ENCODE results near the gene PPP2R3B.
"Not testable (repeated sequence)": the region's sequence is repeated elsewhere in the genome, so short reads cannot be mapped to it uniquely, and the experiment has no call there.

PPP2R3B gene, protein sequence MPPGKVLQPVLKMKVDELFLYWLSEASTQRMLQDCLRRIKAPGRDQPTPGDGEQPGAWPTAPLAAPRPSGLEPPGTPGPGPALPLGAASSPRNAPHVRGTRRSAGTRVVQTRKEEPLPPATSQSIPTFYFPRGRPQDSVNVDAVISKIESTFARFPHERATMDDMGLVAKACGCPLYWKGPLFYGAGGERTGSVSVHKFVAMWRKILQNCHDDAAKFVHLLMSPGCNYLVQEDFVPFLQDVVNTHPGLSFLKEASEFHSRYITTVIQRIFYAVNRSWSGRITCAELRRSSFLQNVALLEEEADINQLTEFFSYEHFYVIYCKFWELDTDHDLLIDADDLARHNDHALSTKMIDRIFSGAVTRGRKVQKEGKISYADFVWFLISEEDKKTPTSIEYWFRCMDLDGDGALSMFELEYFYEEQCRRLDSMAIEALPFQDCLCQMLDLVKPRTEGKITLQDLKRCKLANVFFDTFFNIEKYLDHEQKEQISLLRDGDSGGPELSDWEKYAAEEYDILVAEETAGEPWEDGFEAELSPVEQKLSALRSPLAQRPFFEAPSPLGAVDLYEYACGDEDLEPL

DNA sequence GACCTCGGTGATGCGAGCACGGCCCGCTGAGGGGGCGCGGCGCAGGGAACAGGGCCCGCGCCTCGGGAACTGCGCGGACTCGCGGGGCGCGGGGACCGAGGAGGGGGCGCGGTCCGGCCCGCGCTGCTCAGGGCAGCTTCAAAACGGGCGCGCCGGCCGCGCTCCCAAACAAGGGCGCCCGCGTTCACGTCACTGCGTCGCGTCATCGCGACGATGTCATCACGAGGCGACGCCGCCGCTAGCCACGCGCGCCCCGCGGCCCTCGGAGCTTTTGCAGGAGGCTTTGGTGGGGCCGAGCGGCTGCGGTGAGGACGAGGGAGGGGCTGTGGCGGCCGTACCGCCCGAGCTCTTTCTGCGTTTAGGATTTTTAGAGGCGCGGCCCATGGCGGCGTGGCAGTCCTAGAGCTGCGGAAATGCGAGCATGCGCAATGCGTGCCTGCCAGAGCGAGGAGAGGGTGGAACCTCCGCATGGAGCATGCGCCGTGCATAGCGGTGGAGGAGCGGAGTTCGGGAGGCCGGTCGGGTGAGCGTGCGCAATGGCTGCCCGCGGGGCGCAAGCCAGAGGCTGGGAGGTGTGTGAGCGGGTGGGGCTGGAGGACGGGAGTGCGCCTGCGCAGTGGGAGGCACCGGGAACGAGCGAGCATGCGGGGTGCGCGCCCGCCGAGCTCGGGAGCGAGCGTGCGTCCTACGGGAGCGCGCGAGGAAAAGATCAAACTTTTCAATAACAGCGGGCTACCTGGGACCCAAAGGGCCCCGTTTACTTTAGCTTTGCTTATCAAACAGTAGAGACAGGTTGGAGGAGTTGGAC lies at the start of gene PPP2R3B:
TSS of gene PPP2R3B (minus strand) at position 140 of the 808 bp plus-strand sequence. CDS start 216 bp downstream, outside the sequence.
- no peak for DNase-seq

DNA sequence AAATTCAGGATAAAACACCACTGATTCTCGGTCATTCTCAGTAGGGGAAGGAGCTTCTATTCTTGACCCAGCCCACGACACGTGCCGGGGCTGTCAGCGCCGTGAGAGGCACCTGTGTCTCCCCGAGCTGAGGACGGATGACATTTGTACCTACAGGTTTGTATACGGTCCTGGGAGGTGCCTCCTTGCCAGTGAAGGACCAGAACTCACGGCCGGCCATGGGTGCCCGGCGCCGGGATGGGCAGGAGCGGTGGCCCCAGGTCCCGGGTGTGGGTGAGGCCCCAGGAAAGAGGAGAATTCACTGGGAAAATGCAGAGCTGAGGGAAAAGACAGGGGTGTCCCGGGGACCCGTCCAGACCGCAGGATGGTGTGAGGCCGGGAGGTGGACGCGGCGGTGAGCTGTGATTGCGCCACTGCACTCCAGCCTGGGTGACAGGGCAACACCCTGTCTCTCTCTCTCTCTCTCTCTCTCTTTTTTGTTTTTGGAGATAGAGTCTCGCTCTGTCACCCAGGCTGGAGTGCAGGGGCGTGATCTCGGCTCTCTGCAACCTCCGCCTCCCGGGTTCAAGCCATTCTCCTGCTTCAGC lies 48.9 kb upstream of the PPP2R3B start:
- no peak for DNase-seq

DNA sequence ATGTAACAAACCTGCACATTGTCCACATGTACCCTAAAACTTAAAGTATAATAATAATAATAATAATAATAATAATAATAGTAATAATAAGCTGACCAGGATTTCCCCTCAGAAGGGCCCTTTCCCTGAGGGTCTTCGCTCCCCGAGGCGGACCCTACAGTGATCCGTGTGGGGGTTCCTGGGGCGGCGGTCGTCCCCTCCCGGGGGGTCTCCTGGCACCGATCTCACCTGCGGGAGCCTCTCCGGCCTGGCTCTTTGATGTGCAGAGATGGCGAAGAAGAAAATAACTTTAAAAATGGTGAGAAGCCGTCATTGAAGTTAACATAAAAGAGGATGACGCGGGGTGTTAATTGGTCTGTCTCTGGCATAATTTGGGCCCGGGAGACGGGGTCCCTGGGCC lies 48.2 kb upstream of the PPP2R3B start:
- DNase-seq, result no peak

DNA sequence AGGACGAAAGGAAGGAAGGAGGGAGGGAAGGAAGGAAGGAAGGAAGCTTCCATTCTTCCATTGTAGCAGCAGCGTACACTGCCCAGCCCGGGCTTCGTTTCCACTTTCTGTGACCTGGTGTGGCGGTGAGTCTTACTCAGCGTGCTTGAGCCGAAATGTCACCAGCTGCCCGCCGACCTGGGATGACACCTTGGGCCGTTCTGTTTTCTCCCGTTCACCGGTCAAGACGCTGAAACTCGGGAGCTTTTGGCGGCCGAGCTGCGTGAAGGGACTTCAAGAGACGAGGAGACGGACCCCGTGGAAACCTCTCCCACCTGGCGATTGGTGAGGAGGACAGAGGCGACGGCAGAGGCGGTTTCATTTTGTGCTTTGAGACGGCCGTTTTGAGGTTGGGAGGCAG lies 47.1 kb upstream of the PPP2R3B start:
- DNase-seq, result no peak

DNA sequence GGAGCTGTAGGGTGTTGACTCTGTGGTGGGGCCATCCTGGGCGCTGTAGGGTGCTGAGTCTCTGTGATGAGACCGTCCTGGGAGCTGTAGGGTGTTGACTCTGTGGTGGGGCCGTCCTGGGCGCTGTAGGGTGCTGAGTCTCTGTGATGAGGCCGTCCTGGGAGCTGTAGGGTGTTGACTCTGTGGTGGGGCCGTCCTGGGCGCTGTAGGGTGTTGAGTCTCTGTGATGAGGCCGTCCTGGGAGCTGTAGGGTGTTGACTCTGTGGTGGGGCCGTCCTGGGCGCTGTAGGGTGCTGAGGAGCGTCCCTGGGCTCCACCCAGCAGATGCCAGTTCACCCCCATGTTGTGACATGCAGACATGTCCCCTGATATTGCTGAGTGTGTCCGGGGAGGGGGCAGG lies 46.0 kb upstream of the PPP2R3B start:
- DNase-seq, result not testable (repeated sequence)

DNA sequence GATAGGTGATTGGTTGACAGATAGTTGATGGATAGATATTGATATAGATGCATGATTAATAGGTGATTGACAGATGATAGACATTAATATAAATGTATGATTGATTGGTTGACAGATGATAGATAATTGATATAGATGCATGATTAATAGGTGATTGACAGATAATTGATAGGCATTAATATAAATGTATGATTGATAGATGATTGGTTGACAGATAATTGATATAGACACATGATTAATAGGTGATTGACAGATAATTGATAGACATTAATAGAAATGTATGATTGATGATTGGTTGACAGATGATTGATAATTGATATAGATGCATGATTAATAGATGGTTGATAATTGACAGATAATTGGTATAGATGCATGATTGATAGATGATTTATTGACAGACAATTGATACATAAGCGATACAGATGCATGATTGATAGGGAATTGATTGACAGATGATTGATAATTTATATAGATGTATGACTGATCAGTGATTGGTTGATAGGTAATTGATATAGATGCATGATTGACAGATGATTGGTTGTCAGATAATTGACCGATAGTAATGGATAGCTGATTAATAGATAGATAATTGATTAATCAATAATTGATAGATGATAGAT lies 44.9 kb upstream of the PPP2R3B start:
- DNase-seq, result no peak

DNA sequence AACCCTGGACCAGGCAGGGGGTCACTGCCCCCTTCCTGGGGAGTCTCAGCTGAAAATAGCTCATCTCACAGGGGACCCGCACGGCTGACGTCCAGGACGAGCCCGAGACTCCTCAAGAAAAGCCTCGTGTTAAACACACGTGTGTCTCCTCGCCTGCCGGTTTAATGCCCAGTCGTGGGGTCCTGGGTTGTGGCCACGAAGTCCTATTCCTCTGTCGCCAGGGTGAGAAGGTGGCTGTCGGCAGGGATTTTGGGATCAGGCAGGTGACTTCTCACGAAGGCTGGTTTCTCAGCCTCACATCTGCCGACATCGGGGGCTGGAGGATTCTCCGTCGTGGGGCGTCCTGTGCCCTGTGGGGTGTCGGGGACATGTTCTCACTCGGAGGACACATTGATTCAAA lies 44.3 kb upstream of the PPP2R3B start:
- DNase-seq, result no peak

DNA sequence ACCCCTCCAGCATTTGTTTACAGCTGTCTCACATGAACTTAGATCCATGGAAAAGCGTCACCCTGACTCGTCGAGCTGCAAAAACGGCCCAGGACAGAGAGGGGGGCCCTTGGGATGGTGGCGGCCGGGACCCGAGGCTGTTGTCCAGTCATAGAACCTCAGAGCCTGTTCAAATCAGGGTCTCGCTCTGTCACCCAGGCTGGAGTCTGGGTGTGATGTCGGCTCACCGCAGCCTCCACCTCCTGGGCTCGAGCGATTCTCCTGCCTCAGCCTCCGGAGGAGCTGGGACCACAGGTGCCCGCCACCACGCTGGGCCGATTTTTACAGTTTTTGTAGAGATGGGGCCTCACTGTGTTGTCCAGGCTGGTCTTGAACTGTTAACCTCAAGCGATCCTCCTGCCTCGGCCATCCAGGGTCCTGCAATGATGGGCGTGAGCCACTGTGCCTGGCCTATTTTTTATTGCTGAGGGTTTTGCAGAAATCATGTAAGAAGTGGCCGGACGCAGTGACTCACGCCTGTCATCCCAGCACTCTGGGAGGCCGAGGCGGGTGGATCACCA lies 42.6 kb upstream of the PPP2R3B start:
- DNase-seq, result no peak

DNA sequence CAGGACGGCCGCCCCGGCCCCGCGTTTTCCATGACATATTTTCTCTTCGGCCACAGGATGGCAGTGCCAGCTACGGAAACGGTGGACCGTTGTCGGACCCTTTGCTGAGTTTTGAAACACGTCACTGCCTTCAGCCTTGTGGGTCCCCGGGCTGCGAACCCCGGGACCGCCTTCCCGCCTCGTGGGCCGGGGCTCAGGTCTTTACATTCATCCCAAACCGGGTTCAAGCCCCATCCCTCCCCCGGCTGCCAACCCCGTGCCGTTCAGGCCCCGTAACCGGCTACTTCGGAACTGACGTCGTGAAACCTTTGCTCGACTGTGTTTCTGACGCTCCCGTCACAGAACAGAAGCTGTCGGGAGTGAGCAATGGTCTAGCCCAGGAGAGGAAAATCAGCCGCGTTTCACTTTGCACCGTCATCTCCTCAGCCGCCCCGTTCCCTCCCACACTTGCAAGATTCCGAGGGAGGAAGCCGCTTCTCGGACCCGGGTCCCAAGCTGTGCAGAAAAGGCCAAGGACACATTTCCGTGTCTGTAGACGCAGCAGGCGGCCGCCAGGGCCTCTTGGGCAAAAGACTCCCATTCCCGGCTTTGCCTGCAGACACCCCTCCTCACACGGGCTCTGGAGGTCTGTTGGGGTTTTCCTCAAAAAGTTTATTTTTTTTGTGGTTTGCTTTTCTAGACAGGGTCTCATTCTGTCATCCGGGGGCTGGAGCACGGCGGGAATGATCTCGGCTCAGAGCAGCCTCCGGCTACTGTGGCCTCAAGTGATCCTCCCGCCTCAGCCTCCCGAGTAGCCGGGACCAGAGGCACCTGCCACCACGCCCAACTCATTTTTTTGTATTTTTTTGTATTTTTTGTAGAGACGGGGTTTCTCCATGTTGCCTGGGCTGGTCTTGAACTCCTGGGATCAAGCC lies 41.4 kb upstream of the PPP2R3B start:
- no peak for DNase-seq

DNA sequence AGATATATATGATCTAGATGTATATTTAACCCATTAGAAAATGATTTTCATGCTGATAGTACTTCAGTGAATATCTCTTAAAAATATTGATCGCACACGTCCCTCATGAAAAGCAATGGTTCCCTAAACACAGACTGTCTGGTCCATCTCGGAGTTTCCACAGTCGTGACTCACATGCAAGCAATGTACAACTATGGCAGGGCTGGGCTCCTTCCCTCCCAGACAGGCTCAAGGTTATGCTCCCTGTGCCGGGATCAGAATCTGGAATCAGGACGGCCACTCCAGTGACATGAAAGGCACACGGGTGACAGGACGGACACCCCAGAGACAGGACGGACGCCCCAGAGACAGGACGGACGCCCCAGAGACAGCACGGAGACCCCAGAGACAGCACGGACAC lies 40.2 kb upstream of the PPP2R3B start:
- DNase-seq, result no peak

DNA sequence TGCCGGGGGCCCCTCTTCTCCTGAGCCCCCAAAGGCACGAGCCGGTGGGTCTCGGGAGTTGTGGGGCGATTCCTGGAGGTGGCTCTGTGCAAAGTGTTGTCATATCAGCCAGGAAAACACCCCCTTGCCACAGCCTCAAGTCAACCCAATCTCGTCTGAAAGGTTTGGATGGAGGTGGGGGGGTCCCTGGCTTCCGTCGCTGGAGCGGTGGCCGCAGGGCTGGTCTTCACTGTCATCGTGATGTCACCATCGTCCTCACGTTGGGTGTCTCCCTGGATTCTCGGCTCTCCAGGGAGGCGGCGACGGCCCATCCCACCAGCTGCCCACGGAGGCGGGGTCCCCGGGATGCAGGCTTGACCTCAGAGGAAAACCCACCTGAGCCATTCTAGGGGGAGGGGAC lies 38.3 kb upstream of the PPP2R3B start:
- no peak for DNase-seq

DNA sequence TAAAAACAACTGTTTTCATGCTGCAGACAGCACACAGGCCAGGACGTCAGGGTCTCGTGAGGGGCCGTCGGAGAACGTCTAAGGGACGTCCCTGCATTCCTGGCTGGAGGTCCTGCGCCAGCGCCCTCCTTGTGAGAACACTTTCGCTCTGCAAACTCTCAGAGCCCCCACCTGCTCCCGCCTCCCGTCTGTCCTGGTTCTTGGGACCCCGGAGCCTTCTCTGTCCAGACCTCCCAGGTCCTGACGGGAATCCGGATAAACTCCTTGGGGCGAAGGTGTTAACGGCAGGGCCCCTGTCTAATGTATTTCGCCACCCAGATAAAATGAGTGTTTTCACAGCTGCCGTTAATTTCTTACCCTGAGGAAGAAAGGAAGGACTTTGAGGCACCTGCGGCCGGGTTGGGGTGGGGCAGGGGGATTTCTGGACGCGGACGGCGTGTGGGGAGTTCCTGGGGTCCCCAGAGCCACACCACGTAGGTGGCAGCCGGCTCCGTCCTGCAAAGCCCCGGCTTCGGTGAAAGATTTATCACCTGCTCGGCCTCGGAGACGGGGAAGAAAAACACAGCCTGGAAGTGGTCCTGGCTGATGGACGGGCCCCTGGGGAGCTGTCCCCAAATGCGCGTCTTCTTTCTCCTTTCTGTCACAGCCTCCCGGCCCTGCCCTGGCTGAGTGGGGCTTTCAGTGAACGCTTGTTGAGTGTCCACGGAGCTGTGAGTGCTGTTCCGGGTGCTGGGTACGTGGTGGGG lies 35.1 kb upstream of the PPP2R3B start:
- no peak for DNase-seq

DNA sequence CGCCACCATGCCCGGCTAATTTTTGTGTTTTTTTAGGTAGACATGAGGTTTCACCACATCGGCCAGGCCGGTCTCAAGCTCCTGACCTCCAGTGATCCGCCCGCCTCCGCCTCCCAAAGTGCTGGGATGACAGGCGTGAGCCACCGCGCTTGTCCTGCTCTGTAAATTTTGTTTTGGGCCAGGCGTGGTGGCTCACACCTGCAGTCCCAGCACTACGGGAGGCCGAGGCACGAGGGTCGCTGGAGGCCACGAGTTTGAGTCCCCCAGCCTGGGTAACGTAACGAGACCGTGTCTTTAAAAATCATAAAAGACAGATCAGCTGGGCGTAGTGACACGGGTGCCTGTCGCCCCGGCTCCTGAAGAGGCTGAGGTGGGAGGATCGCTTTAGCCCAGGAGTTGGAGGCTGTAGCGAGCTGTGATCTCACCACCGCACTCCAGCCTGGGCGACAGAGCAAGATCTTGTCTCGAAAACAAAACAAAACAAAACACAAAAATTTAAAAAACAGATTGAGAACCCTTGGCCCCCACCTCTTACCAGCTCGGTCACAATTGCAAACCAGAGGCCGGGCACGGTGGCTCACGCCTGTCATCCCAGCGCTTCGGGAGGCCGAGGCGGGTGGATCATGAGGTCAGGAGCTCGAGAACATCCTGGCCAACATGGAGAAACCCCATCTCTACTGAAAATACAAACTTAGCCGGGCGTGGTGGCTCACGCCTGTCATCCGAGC lies 34.0 kb upstream of the PPP2R3B start:
- no peak for DNase-seq

DNA sequence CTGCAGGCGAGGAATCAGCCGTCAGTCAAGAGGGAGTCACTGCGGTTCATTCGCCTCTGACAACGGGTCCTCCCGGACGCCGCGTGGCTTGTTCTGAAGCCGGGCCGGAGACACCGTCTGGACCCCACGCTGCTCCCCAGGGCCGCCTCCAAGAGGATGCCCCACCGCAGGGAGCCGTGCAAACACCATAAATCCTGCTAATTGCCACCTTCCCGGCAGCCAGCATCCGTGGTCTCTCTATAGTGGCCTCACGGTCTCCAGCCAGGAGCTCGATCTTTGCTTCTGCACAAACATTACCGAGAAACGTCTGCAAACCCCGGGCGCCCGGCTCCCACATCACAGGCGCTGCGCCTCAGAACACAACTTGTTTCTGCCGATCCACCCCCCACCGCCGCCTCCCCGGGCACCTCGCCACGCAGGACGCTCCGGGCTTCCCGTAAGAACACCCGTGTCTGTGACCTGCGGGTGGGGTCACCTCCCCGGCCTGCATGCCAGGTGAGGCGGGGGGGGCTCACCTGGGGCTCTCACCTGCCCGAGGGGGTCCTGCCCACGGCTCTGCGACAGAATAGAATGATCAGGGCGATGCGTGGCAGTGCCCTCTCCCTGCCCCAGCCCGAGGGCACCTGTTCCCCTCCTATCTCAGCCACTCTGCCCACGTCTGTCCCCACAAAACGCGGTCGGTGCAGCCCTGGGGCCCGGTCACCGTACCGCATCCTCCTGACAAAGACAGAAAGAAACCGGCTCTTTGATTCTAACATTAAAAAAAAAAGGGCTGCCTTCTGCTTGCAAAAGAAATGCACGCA lies 32.4 kb upstream of the PPP2R3B start:
- no peak for DNase-seq

DNA sequence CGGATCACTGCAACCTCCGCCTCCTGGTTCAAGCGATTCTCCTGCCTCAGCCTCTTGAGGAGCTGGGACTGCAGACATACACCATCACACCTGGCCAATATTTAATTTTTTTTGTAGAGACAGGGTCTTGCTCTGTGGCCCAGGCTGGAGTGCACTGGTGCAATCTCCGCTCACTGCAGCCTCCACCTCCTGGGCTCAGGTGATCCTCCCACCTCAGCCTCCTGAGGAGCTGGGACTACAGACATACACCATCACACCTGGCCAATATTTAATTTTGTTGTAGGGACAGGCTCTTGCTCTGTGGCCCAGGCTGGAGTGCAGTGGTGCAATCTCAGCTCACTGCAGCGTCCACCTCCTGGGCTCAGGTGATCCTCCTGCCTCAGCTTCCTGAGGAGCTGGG lies 28.8 kb upstream of the PPP2R3B start:
- DNase-seq, result not testable (repeated sequence)

DNA sequence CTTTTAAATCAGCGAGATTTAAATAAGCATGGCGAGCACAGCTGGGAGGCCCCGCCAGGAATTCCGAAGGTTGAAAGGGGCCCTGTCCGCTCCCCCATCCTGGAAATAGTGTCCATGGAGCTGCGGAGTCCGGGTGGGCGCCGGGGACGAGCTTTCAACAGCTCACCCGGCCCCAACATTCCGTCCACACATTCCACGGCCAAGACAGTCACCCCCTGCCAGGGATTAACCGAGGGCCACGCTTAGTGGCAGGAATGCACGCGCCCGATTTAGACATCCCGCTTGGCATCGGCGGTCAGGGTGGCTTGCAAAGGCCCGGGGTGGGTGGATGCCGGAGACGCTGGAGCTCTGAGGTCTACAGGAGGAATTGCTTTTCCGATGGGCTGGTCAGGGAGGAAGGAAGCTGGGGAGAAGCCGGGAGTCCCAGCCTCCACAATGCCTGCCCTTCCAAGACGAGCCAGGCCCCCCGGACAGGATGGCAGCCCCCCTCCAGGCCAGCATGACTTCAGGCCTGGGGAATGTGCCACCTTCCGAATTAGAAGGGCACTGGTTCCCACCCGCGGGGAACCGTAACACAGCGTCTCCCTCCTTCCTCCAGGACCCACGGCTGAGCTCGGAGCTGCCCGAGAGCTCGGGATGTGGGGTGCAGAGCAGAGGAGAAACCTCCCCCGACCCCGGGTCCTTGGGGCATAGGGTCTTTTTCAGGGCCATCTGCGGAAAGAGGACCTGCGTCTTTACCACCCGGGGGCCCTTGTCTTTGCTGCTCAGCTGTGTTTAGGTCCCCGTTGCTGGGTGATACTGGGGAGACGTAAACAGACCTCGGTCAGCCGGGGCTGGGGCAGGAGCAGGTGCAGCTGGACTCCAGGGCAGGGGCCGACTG lies 26.9 kb upstream of the PPP2R3B start:
- DNase-seq, result no peak

DNA sequence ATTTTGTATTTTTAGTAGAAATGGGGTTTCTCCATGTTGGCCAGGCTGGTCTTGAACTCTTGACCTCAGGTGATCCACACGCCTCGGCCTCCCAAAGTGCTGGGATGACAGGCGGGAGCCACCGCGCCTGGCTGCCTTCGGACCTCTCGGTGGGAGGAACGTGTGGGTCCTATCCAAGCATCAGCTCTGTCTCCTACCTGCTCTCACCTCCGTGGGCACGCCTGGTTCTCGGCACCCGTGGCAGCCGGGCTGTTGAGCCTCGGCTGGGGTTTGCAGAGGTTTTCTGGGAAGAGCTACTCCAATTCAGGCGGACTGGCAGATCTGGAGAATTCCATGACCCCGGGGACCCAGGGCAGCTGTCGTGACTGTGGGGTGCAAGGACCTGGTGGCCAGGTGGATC lies 23.6 kb upstream of the PPP2R3B start:
- no peak for DNase-seq

DNA sequence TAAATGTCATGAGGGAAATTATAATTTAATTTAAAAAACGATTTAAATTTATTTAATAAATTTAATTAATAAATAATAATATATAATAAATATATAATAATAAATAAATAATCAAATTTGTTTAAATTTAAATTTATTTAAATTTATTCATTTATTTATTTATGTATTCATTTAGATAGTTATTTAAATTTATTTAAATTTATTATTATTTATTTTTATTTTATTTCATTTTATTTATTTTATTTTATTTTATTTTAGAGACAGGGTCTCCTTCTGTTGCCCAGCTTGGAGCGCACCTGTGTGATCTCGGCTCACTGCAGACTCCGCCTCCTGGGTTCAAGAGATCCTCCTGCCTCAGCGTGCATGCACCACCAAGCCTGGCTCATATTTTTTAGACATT lies 18.4 kb upstream of the PPP2R3B start:
- DNase-seq, result no peak
